ENCODE data around the gene RXFP1.
A peak's percentile ranks its signal among the peaks of the same experiment; 100 is the strongest.

The RXFP1 gene

DNA sequence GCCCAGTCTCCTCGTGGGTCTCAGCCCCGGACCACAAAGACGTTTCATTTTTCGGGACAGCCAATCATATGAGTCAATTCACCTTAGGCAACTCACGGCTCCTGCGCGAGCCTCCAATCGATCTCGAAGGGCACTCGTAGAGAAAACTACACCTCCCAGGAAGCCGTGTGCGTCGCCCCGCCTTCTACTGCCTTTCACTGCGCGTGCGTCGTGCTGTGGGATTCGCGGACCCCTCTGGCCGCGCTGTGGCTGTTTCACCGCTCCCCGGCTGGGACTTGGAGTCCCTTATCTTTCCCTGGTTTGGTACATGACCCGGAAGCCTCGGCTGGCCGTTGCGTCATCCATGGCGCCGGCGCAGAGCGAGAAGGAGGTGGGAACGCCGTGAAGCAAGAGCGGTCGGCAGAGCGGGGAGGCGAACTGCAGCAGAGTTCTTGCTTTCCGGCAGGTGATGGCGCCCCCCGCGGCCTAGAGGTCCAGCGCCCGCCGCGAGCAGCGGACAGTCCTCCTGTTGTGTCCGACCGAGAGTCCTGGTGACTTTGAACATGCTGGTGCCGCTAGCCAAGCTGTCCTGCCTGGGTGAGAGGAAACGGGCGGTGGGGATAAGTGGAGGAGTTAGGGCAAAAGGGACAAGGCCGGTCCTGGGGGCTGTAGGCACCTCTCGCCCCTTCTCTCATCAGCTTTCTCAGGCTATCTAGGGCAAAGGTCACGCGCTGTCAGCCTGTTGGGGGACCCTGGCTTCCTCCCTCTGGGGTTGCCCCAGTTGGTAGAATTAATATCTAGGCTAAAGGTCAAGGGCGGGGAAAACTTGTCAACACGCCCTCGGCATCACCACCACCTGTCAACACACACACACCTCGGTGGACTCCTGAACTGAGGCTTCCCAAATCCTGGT is 150.5 kb downstream of the RXFP1 start, which contains the start of gene ETFDH:
TSS of gene ETFDH (plus strand) at position 382 of the 892 bp plus-strand sequence. CDS start at position 543, 161 bp downstream.
- in situ Hi-C loops (cut with HindIII; ENCODE audit: low pct_ligation_motif_present, low sequenced_read_pairs), result no loop called here
- H3K27ac ChIP-seq, result peak within 1 kb of the TSS; percentile 83
- TF ChIP-seq, protein P1, sequence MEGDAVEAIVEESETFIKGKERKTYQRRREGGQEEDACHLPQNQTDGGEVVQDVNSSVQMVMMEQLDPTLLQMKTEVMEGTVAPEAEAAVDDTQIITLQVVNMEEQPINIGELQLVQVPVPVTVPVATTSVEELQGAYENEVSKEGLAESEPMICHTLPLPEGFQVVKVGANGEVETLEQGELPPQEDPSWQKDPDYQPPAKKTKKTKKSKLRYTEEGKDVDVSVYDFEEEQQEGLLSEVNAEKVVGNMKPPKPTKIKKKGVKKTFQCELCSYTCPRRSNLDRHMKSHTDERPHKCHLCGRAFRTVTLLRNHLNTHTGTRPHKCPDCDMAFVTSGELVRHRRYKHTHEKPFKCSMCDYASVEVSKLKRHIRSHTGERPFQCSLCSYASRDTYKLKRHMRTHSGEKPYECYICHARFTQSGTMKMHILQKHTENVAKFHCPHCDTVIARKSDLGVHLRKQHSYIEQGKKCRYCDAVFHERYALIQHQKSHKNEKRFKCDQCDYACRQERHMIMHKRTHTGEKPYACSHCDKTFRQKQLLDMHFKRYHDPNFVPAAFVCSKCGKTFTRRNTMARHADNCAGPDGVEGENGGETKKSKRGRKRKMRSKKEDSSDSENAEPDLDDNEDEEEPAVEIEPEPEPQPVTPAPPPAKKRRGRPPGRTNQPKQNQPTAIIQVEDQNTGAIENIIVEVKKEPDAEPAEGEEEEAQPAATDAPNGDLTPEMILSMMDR (IDR thresholded peaks at IDR 0.05; ENCODE audit: low read depth, low read length, missing control alignments), result peak; percentile 79
- H3K36me3 ChIP-seq (replicated peaks), result no peaks in the 10 kb centered on the region
- peak within 1 kb of the TSS; percentile 91 for H3K4me3 ChIP-seq (ENCODE audit: low read depth, low read length)
- H3K27me3 ChIP-seq (replicated peaks), result no peaks in the 10 kb centered on the region
- peak; percentile 99 for DNase-seq

DNA sequence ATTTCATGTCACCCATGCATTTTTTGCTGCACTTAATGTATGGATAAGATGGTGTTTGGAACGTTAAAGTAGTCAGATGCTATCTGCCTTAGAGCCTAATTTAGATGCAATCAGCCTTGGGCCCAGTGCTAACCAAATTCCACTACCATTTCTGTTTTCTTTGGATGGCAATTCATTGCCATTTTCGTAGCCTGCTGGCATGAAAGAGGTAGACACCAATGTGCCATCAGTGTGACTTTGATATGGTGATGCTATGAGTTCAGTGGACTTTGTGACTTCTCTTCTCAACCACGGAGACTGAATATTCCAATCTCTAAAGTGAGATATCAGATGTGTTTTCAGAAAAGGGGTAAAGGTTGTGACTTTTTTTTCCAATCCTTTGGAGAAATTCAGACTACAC is 152.0 kb downstream of the RXFP1 start:
- no peak overlapping the region for H3K4me3 ChIP-seq (ENCODE audit: low read depth, low read length)
- no peak for DNase-seq
- H3K27ac ChIP-seq, result no peak overlapping the region
- TF ChIP-seq, protein P1 (IDR thresholded peaks at IDR 0.05; ENCODE audit: low read depth, low read length, missing control alignments), result no peak
- H3K36me3 ChIP-seq (replicated peaks), result no peaks in the 10 kb centered on the region
- no peaks in the 10 kb centered on the region for H3K27me3 ChIP-seq (replicated peaks)
- in situ Hi-C loops (cut with HindIII; ENCODE audit: low pct_ligation_motif_present, low sequenced_read_pairs), result no loop called here

DNA sequence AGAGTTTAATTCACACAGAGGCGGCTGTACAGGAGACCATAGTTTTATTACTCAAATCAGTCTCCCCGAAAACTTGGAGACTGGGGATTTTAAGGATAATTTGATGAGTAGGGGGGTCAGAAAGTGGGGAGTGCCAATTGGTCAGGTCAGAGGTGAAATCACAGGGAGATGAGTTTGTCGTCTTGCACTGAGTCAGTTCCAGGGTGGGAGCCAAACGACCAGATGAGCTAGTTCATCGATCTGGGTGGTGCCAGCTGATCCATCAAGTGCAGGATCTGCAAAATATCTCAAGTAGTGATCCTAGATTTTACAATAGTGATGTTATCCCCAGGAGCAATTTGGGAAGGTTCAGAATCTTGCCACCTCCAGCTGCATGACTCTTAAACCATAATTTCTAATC is 154.4 kb downstream of the RXFP1 start:
- Histone ChIP-seq H3K27ac (no peak overlapping the region), H3K36me3 (replicated peaks) (no peaks in the 10 kb centered on the region), H3K27me3 (replicated peaks) (no peaks in the 10 kb centered on the region), H3K4me3 (ENCODE audit: low read depth, low read length) (no peak overlapping the region)
- in situ Hi-C loops (cut with HindIII; ENCODE audit: low pct_ligation_motif_present, low sequenced_read_pairs), result no loop called here
- no peak for DNase-seq
- TF ChIP-seq, protein P1 (IDR thresholded peaks at IDR 0.05; ENCODE audit: low read depth, low read length, missing control alignments), result no peak

DNA sequence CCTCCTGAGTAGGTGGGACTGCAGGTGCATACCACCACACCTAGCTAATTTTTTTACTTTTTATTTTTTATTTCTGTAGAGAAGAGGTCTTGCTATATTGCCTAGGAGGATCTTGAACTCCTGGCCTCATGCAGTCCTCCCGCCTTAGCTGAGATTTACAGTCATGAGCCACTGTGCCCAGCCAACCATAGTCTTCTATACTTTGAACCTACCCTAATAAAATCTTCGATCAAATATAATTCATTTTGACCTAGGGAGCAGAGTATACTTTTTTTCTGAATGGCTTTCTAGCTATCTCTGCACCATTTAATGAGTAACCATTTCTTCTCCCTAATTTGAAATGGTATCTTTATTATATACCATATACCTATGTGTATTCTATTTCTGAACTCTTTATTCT is 157.1 kb downstream of the RXFP1 start:
- no peaks in the 10 kb centered on the region for H3K36me3 ChIP-seq (replicated peaks)
- DNase-seq, result no peak
- TF ChIP-seq, protein P1 (IDR thresholded peaks at IDR 0.05; ENCODE audit: low read depth, low read length, missing control alignments), result no peak
- no peak overlapping the region for H3K27ac ChIP-seq
- in situ Hi-C loops (cut with HindIII; ENCODE audit: low pct_ligation_motif_present, low sequenced_read_pairs), result no loop called here
- H3K4me3 ChIP-seq (ENCODE audit: low read depth, low read length), result no peak overlapping the region
- H3K27me3 ChIP-seq (replicated peaks), result no peaks in the 10 kb centered on the region

DNA sequence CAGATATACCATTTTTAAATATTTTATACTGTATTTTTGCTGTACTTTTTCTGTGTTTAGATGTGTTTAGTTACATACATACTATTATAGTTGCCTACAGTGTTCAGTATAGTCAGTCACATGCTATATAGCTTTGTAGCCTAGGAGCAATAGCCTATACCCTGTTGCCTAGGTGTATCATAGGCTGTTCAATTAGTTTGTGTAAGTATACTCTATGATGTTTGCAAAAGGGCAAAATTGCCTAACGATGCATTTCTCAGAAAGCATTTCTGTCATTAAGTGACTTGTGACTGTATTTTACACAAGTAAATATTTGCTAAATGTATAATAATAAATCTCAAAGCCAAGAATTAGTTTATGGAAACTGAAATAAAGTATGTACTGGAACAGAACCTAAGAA is 159.9 kb downstream of the RXFP1 start:
- in situ Hi-C loops (cut with HindIII; ENCODE audit: low pct_ligation_motif_present, low sequenced_read_pairs), result no loop called here
- TF ChIP-seq, protein P1 (IDR thresholded peaks at IDR 0.05; ENCODE audit: low read depth, low read length, missing control alignments), result no peak
- Histone ChIP-seq H3K27me3 (replicated peaks) (no peaks in the 10 kb centered on the region), H3K27ac (no peak overlapping the region), H3K4me3 (ENCODE audit: low read depth, low read length) (no peak overlapping the region), H3K36me3 (replicated peaks) (no peaks in the 10 kb centered on the region)
- no peak for DNase-seq

Measured in brain microvascular endothelial cell (primary cell).